Daoy (cell line): ENCODE results near the gene CITED4. TPM values are rescaled to one million over a fixed set of nuclear protein-coding genes. Genes with fewer than 3 reads are reported as not detected.

Experiments
- DNase-seq: peaks from one replicate; pipeline ENCODE4 v3.0.0-alpha.2; 2015; ENCODE audit warnings: low read depth
- total RNA-seq: library from RNA; depleted of rRNA; stranded (reverse); fragments of >200 nt; shearing (Covaris generic); gene quantifications from 2 replicates; pipeline ENCODE4 v1.2.3, GENCODE V29; 2014

The CITED4 gene
- total RNA-seq, 1 experiment from 2014 or later, result 5.8 TPM

GRCh38 chr1:40886318-40887011 lies 24.3 kb upstream of the CITED4 start:
- no peak for DNase-seq

GRCh38 chr1:40884055-40884795 lies 22.1 kb upstream of the CITED4 start:
- no peak for DNase-seq

DNA sequence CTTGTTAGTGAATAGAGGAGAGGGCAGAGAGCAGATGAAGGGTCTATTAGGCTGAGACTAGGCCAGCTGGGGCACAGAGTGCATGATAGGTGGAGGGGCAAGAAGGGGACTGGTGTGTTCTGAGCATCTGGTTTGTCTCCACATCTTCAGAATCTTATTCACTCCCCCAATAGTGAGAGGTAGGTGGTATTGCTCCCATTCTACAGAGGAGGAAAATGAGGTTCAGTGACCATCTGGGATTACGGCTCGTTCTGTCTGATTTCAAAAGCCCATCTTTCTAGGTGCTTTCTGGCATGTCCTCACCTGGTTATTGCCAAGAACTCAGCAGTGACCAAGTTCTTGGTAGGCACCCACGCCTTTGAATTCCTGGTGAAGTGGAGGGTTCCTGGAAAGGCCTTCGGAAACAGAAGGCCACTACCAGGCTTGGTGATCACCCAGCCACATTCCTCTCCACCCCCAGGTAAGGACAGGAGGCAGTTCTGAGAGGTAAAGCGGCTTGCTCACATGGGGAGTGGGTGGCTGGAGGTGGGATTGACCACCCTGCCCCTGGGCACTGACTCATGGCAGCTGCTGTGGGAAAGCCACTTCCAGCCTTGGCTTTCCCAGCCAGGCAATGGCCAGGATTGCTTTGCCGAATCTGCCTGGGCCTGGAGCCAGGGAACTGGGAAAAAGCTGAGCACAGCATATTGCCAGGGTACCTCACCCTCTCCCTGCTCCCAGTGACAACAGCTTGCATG lies 18.8 kb upstream of the CITED4 start:
- DNase-seq, result peak; percentile 52

DNA sequence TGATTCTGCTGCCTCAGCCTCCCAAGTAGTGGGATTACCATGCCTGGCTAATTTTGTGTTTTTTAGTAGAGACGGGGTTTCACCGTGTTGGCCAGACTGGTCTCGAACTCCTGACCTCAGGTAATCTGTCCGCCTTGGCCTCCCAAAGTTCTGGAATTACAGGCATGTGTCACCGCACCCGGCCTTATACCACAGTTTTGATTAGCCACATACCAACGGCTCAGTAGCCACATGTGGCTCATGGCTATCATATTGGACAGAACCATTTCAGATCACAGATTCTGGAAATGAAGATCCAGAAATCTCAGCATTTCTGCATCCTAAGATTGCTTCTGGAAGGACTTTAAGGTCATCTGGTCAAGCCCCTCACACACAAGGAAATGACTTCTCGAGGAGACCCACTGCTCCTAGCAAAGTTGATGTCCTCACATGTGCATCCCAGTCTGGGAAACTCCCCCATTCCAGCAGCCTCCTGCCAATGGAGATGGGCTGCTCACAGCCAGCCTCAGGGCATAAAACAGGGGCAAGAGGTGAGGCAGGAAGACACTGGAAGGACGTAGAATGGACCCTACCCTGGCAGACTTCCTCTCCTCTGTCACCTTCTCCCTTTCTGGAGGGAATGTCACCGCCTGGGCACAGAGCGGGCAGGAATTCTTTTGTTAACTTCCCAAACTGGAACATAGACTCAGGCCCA lies 17.5 kb upstream of the CITED4 start:
- peak; percentile 45 for DNase-seq

DNA sequence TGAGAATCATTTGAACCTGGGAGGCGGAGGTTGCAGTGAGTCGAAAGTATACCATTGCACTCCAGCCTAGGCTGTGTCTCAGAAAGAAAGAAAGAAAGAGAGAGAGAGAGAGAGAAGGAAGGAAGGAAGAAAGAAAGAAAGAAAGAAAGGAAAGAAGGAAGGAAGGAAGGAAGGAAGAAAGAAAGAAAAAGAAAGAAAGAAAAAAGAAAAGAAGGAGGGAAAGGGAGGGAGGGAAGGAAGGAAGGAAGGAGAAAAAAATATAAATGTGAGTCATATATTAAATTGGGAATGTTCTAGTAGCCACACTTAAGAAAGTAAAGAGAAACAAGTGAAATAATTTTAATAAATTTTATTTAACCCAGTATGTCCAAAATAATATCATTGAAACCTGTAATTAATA lies 16.7 kb upstream of the CITED4 start:
- DNase-seq, result no peak

DNA sequence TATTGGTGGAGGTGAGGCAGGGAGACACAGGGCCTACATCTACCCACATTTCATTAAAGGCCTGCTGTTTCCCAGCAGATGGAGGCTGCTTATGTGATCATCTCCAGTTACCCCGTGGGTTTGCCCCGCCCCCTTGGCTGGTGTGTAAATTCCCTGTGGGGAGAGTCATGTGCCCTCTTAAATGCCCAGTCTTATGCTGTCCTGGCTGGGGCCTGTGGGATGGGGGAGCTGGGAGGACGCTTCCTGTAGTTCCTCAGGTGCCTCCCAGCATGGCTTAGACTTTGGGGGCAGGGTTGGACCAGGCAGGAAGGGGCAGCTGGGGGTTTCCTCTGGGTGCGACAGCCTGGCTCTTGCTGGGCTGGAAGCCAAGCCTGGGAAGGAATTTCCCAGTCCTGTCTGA lies 15.5 kb upstream of the CITED4 start:
- DNase-seq, result peak; percentile 97

DNA sequence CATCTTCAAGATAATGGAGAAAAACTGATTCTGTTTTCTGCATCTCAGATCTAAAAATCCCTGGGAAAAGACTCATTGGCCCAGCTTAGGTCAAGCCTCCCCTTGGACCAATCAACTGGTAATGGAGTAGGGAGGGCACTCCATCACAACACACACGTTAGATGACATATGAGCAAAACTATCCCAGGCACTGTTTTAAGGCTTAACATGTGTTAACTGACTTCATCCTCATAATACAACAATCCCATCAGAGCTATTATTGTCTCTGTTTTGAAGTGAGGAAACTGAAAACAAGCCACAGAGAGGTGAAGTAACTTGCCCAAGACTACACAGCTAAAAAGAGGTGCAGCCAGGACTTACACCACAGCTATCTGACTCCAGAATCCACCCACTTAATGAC lies 14.7 kb upstream of the CITED4 start:
- no peak for DNase-seq

GRCh38 chr1:40876436-40876761 lies 14.2 kb upstream of the CITED4 start:
- no peak for DNase-seq

GRCh38 chr1:40873863-40874472 lies 11.8 kb upstream of the CITED4 start:
- DNase-seq, result no peak

DNA sequence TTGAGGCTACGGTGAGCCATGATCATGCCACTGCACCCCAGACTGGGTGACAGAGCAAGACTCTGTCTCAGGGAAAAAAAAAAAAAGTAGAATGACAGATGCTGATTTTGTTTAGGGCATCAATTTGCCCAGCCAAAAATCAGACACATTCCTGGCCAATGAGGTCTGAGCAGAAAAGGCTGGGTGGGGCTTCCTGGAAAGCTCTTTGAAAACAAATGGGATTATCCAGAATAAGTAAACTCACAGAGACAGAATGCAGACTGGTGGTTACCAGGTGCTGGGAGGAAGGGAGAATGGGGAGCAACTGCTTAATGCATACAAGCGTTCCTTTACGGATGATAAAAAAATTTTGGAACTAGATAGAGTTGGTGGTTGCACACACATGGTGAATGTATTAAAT lies 10.1 kb upstream of the CITED4 start:
- DNase-seq, result no peak

DNA sequence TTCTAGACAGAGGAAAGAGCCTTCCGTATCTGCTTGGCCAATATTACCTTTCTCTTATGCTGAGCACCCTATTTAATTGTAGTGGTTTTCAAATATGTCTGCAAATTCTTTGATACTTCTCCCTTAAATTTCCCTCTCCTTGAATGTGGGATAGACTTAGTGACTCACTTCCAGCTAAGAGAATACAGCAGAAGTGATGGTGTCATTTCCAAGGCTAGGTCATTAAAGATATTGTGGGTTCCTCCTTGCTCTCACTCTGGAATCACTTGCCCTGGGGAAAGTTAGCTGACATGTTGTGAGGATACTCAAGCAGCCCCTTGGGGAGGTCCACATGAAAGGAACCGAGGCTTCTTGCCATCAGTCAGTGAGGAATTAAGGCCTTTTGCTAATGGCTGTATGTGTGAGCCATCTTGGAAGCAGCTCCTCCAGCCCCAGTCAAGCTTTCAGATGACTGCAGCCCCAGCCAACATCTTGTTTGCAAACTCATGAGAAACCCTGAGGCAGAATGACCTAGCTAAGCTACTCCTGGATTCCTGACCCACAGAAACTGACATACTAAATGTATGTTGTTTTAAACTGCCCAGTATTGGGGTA lies 8.1 kb upstream of the CITED4 start:
- no peak for DNase-seq

DNA sequence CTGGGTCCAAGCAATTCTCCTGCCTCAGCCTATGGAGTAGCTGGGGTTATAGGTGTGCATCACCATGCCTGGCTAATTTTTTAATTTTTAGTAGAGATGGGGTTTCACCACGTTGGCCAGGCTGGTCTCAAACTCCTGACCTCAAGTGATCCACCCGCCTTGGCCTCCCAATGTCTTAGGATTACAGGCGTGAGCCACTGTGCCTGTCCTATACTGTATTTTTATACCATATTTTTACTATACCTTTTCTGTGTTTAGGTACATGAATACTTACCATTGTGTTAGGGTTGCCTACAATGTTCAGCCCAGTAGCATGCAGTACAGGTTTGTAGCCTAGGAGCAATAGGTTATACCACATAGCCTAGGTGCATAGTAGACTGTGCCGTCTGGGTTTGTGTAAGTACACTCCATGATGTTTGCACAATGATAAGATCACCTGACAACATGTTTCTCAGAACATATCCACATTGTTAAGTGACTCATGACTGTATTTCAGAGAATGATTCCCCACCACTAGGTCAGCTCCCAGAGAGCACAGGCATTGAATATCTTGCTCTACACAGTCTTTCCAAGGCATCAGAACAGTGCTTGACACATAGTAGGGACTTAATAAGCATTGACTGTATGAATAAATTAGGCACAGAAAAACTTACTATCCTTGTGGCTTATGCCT lies 6.0 kb upstream of the CITED4 start:
- peak; percentile 66 for DNase-seq

- peak; percentile 62 for DNase-seq
These were observed 749 bp downstream of the CITED4 start for GRCh38 chr1:40861224-40862003.

DNA sequence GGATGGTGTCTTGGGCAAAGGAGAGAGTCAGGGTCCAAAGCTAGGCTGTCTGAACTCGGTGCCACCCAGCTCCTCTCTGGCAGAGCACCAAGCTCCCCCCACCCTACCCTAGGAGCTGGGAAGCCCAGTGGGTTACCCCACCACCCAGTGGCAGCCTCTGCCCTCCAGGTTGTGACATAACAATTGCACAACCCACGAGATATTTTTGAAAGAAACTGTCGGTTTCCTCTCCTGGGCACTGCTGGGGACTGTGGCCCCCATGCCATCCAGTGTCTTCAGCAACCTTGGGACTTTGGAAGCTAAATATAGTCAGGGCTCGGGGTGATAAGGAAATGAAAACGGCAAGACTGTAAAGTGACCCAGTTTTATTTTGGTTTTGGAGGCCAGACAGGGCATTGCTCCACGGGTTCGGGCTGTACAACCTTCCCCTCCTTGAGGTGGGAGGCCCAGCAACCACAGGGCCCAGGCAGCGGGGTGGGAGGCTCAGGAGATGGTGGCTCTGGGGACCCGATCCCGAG lies 1.4 kb downstream of the CITED4 start:
- no peak for DNase-seq

DNA sequence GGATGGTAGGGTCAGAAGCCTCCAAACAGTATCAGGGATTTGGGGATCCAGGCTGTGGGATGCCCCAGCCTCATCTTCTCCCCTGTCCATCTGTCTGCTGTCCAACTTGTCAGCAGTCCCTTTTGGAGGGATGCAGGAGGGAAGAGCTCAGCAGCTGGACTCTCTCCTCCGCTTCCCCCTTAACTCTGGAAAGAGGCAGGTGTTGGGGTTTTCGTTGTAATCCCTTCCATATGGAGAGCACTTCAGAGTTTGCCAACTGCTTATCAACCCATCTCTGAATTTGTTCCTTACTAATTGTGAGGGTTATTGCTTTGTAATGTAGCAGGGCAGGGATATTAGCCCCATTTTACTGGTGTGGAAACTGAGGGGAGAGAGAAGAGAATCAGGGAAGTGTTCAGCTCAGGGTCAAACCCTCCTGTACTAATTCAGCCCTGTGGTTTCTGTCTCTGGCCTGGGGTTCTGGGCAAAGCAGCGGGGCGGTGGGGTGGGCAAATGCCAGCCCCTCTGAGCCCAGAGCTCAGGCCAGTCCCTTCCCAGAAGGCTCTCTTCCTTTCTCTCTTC lies 3.2 kb downstream of the CITED4 start:
- DNase-seq, result no peak

- DNase-seq, result no peak
These were observed 4.4 kb downstream of the CITED4 start for GRCh38 chr1:40857737-40858136.

DNA sequence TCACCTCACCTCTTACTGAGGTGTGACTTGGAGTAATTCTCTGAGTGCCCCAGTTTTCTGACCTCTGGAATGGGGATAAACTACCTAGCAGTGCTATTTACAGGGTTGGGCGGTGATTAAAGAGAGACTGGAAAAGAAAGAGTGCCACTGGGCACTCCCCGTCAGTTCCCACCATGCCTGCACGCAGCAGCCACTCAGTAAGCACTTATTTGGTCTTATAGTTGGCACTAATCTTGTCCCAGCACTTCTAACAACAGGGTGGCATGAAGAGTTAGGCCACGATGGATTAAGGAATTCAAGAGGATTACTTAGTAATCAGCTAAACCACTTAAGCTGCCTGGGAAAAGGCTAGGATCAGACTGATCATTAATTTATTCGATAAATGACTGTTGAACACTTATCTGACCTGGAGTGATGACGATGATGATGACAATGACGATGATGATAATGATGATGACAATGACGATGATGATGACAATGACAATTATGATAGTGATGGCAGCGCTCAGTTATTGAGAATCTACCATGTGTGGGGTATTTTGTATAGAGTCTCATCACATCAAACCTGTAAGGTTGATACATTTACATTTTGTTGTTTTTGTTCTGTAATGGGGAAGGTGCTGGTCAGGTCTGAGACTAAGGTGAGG lies 5.4 kb downstream of the CITED4 start:
- no peak for DNase-seq

GRCh38 chr1:40856116-40856515 lies 6.0 kb downstream of the CITED4 start:
- no peak for DNase-seq

DNA sequence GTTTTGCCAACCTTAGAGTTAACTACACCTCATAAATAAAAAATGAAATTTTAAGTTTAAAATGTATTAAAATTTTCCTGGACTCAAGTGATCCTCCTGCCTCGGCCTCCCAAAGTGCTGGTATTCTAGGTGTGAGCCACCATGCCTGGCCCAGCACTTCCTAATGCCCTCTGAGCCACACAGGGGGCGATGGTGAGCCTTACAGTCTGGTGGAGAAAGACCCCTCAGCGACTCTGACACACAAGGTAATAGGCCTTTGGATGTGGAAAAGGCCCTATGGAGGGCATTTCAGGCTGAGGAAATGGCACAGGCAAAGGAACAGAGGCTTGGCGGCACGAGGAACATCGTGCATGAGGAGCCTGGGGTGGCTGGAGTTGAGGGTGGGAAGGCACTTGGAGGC lies 6.7 kb downstream of the CITED4 start:
- DNase-seq, result no peak
